ENCODE results near the gene OLFM1. TPM values are rescaled to one million over a fixed set of nuclear protein-coding genes. Genes with fewer than 3 reads are reported as not detected.

OLFM1 gene
- polyA plus RNA-seq, 1 donor (not counting 4 experiments of a cell fraction or from before 2014, with no cell fraction given), result 0.25 TPM

GRCh38 chr9:135088979-135089847 is 1.7 kb downstream of the OLFM1 start:
- Histone ChIP-seq H2AFZ (ENCODE audit: control insufficient read depth, low read length) (no peak overlapping the region), H3K27me3 (ENCODE audit: control insufficient read depth, extremely low read depth, insufficient read depth, low read length) (peaks cover 52% of the 10 kb centered on the region), H3K4me2 (ENCODE audit: control insufficient read depth, extremely low read depth, insufficient read depth, low read depth, low read length) (no peak overlapping the region), H3K9me3 (ENCODE audit: control insufficient read depth, low read depth, low read length) (no peaks in the 10 kb centered on the region), H3K4me3 (ENCODE audit: control insufficient read depth in 2 of 3, extremely low read depth in 1 of 3, insufficient read depth in 2 of 3, low read depth in 1 of 3, low read length in 3 of 3) (no peak overlapping the region), H3K79me2 (ENCODE audit: control insufficient read depth, insufficient read depth, low read length) (no peaks in the 10 kb centered on the region), H3K4me1 (ENCODE audit: control insufficient read depth, extremely low read depth, insufficient read depth, low read length) (peaks cover 4% of the 10 kb centered on the region), H3K9me1 (ENCODE audit: control insufficient read depth, extremely low read depth, insufficient read depth, low read length) (no peaks in the 10 kb centered on the region), H3K36me3 (ENCODE audit: control insufficient read depth in 2 of 2, extremely low read depth in 1 of 2, insufficient read depth in 2 of 2, low read length in 2 of 2) (no peaks in the 10 kb centered on the region), H3K9ac (ENCODE audit: control insufficient read depth, extremely low read depth, insufficient read depth, low read length) (no peak overlapping the region), H4K20me1 (ENCODE audit: control insufficient read depth, extremely low read depth, insufficient read depth, low read length) (no peaks in the 10 kb centered on the region), H3K27ac (ENCODE audit: control insufficient read depth, insufficient read depth, low read length) (no peak overlapping the region)
- DNase-seq (ENCODE audit: low read depth, low spot score), result no peak
- no peak for FAIRE-seq
- TF ChIP-seq CTCF (optimal IDR thresholded peaks at IDR 0.05 in 1 of 3, IDR thresholded peaks at IDR 0.05 in 1 of 3, conservative IDR thresholded peaks at IDR 0.05 in 1 of 3; ENCODE audit: extremely low read depth in 1 of 3, insufficient read depth in 2 of 3, low read length in 3 of 3) (no peak), EZH2 (IDR thresholded peaks at IDR 0.05; ENCODE audit: low read length) (no peak)
- dilution Hi-C loops (cut with MboI; ENCODE audit: extremely low pct_ligation_motif_present, low sequenced_read_pairs), result no loop called here

- Histone ChIP-seq H3K27me3 (ENCODE audit: control insufficient read depth, extremely low read depth, insufficient read depth, low read length) (peaks cover 47% of the 10 kb centered on the region), H3K9me3 (ENCODE audit: control insufficient read depth, low read depth, low read length) (no peaks in the 10 kb centered on the region), H3K4me3 (ENCODE audit: control insufficient read depth in 2 of 3, extremely low read depth in 1 of 3, insufficient read depth in 2 of 3, low read depth in 1 of 3, low read length in 3 of 3) (no peak overlapping the region), H3K9ac (ENCODE audit: control insufficient read depth, extremely low read depth, insufficient read depth, low read length) (no peak overlapping the region), H3K9me1 (ENCODE audit: control insufficient read depth, extremely low read depth, insufficient read depth, low read length) (no peaks in the 10 kb centered on the region), H4K20me1 (ENCODE audit: control insufficient read depth, extremely low read depth, insufficient read depth, low read length) (no peaks in the 10 kb centered on the region), H3K4me2 (ENCODE audit: control insufficient read depth, extremely low read depth, insufficient read depth, low read depth, low read length) (no peak overlapping the region), H3K27ac (ENCODE audit: control insufficient read depth, insufficient read depth, low read length) (no peak overlapping the region), H2AFZ (ENCODE audit: control insufficient read depth, low read length) (no peak overlapping the region), H3K79me2 (ENCODE audit: control insufficient read depth, insufficient read depth, low read length) (no peaks in the 10 kb centered on the region), H3K4me1 (ENCODE audit: control insufficient read depth, extremely low read depth, insufficient read depth, low read length) (peaks cover 4% of the 10 kb centered on the region), H3K36me3 (ENCODE audit: control insufficient read depth in 2 of 2, extremely low read depth in 1 of 2, insufficient read depth in 2 of 2, low read length in 2 of 2) (no peaks in the 10 kb centered on the region)
- FAIRE-seq (no peak), DNase-seq (ENCODE audit: low read depth, low spot score) (no peak)
- dilution Hi-C loops (cut with MboI; ENCODE audit: extremely low pct_ligation_motif_present, low sequenced_read_pairs), result loop anchor here (10.0 kb wide), 1 partner anchor 325 kb away; no protein-coding TSS in a partner anchor
- TF ChIP-seq EZH2 (IDR thresholded peaks at IDR 0.05; ENCODE audit: low read length) (no peak), CTCF (optimal IDR thresholded peaks at IDR 0.05 in 1 of 3, IDR thresholded peaks at IDR 0.05 in 1 of 3, conservative IDR thresholded peaks at IDR 0.05 in 1 of 3; ENCODE audit: extremely low read depth in 1 of 3, insufficient read depth in 2 of 3, low read length in 3 of 3) (no peak)
Measured at GRCh38 chr9:135090081-135090480, 2.6 kb downstream of the OLFM1 start.

All from keratinocyte (primary cell).